Measurements from ENCODE around the gene LRRC1. TPM values are rescaled to one million over a fixed set of nuclear protein-coding genes. Genes with fewer than 3 reads are reported as not detected.

The LRRC1 gene
- polyA plus RNA-seq, 1 experiment: 13.9 TPM

- Histone ChIP-seq H3K4me3 (ENCODE audit: low read depth, low read length) (no peak overlapping the region), H3K27ac (ENCODE audit: low read depth, low read length) (no peak overlapping the region), H3K9me3 (ENCODE audit: control insufficient read depth, insufficient read depth, low read length) (no peaks in the 10 kb centered on the region), H3K27me3 (ENCODE audit: control insufficient read depth, insufficient read depth, low read length) (no peaks in the 10 kb centered on the region)
- ChIA-PET CTCF (no interaction called here), POLR2A (no interaction called here)
- DNase-seq (ENCODE audit: low read depth, low spot score): no peak
- TF ChIP-seq CTCF (IDR thresholded peaks at IDR 0.05; ENCODE audit: low read depth, low read length): no peak
Observed at GRCh38 chr6:53786832-53787231, 8.0 kb upstream of the LRRC1 start.

- POLR2A ChIA-PET: no interaction called here
- TF ChIP-seq CTCF (IDR thresholded peaks at IDR 0.05; ENCODE audit: low read depth, low read length): no peak
- no peaks in the 10 kb centered on the region for H3K27me3 ChIP-seq (ENCODE audit: control insufficient read depth, insufficient read depth, low read length)
- H3K4me3 ChIP-seq (ENCODE audit: low read depth, low read length): no peak overlapping the region
- CTCF ChIA-PET: interaction anchor here (4.7 kb wide), 1 partner anchor 62 kb away, joined by 34 read pairs; no protein-coding TSS in a partner anchor
- no peak overlapping the region for H3K27ac ChIP-seq (ENCODE audit: low read depth, low read length)
- DNase-seq (ENCODE audit: low read depth, low spot score): peak; percentile 24
- H3K9me3 ChIP-seq (ENCODE audit: control insufficient read depth, insufficient read depth, low read length): no peaks in the 10 kb centered on the region; the same call in 1 of the 2 replicates
Observed at GRCh38 chr6:53790886-53791285, 3.9 kb upstream of the LRRC1 start.

DNA sequence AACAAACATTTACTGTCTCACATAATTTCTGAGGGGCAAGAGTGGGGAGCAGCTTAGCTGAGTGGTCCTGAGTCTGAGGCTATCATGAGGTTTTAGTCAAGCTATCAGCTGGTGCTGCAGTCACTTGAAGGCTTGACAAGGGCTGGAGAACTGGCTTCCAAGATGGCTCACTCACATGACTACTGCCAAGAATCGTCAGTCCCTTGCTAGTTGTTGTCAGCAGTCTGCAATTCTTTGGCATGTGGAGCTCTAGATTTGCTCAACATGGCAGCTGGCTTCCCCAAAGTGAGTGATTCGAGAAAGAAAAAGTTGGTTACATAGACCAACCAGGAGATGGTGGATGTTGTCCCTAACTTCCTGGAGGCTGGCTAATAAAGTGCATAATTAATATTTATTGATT, 2.8 kb upstream of the LRRC1 start:
- no peak for TF ChIP-seq CTCF (IDR thresholded peaks at IDR 0.05; ENCODE audit: low read depth, low read length)
- Histone ChIP-seq H3K9me3 (ENCODE audit: control insufficient read depth, insufficient read depth, low read length) (no peaks in the 10 kb centered on the region; the same call in 1 of the 2 replicates), H3K27ac (ENCODE audit: low read depth, low read length) (no peak overlapping the region), H3K4me3 (ENCODE audit: low read depth, low read length) (no peak overlapping the region), H3K27me3 (ENCODE audit: control insufficient read depth, insufficient read depth, low read length) (no peaks in the 10 kb centered on the region)
- ChIA-PET CTCF (interaction anchor here (0.7 to 4.7 kb wide), 3 partner anchors 63 to 299 kb away, joined by 3 to 68 read pairs (median 34); no protein-coding TSS in a partner anchor), POLR2A (interaction anchor here (0.8 kb wide), 1 partner anchor 164 kb away, joined by 3 read pairs; no protein-coding TSS in a partner anchor)
- no peak for DNase-seq (ENCODE audit: low read depth, low spot score)

DNA sequence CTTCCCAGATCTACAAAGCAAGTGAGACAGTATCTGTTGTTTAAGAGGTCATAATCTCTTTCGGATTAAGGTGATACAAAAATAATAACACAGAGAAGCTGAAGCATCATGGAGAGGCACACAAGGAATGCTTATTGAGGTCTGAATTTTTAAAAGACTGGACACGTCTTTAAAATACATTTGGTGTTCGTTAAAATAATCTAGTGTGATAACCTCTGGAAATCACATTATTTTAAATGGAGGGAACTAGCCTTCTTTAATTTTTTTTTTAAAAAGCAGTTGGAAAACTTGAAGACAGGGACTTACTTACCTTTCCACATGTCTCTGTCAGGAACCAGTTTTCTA, 1.9 kb upstream of the LRRC1 start:
- DNase-seq (ENCODE audit: low read depth, low spot score): no peak
- H3K27me3 ChIP-seq (ENCODE audit: control insufficient read depth, insufficient read depth, low read length): no peaks in the 10 kb centered on the region
- peak overlapping the region; percentile 97 for H3K4me3 ChIP-seq (ENCODE audit: low read depth, low read length)
- no peak overlapping the region for H3K27ac ChIP-seq (ENCODE audit: low read depth, low read length)
- ChIA-PET POLR2A (interaction anchor here (0.8 to 2.2 kb wide), 2 partner anchors 163 kb away, joined by 3 to 23 read pairs; no protein-coding TSS in a partner anchor), CTCF (interaction anchor here (1.3 to 4.7 kb wide), 3 partner anchors 59 to 164 kb away, joined by 3 to 68 read pairs (median 34); no protein-coding TSS in a partner anchor)
- TF ChIP-seq CTCF (IDR thresholded peaks at IDR 0.05; ENCODE audit: low read depth, low read length): no peak
- no peaks in the 10 kb centered on the region; the same call in 1 of the 2 replicates for H3K9me3 ChIP-seq (ENCODE audit: control insufficient read depth, insufficient read depth, low read length)

GRCh38 chr6:53793318-53794136, 1.3 kb upstream of the LRRC1 start:
- DNase-seq (ENCODE audit: low read depth, low spot score): peak; percentile 24
- Histone ChIP-seq H3K27me3 (ENCODE audit: control insufficient read depth, insufficient read depth, low read length) (no peaks in the 10 kb centered on the region), H3K4me3 (ENCODE audit: low read depth, low read length) (peak overlapping the region; percentile 97), H3K9me3 (ENCODE audit: control insufficient read depth, insufficient read depth, low read length) (no peaks in the 10 kb centered on the region; the same call in 1 of the 2 replicates), H3K27ac (ENCODE audit: low read depth, low read length) (peak overlapping the region; percentile 88)
- ChIA-PET CTCF (interaction anchor here (0.6 to 4.7 kb wide), 6 partner anchors 18 to 277 kb away, joined by 3 to 68 read pairs (median 4); no protein-coding TSS in a partner anchor), POLR2A (interaction anchor here (0.7 to 2.2 kb wide), 6 partner anchors 41 to 300 kb away, joined by 3 to 23 read pairs (median 4); no protein-coding TSS in a partner anchor)
- TF ChIP-seq CTCF (IDR thresholded peaks at IDR 0.05; ENCODE audit: low read depth, low read length): 0 out of 2 replicates have a peak, but pooled peaks have one; percentile 12
